Mesendoderm (in vitro differentiated cells): ENCODE data around the gene ENTHD1.

ENCODE experiments used
- DNase-seq: peaks from one replicate; pipeline ENCODE4 v3.0.0; 2013
- H2AK5ac ChIP-seq: 2 replicates; pipeline ENCODE4 v1.6.1; 2013; ENCODE audit warnings: low read length, inconsistent platforms
- H2BK120ac ChIP-seq: 2 replicates; pipeline ENCODE4 v1.6.1; 2013; ENCODE audit warnings: low read depth, mild to moderate bottlenecking, low read length, moderate library complexity, mixed read lengths
- H2BK15ac ChIP-seq: replicated peaks from 2 replicates; pipeline ENCODE4 v1.6.1; 2013; ENCODE audit warnings: low read depth, mild to moderate bottlenecking, moderate library complexity
- H2BK5ac ChIP-seq: 2 replicates; pipeline ENCODE4 v1.6.1; 2013; ENCODE audit warnings: low read length, inconsistent platforms
- H3K18ac ChIP-seq: 2 replicates; pipeline ENCODE4 v1.6.1; 2013; ENCODE audit warnings: mild to moderate bottlenecking, low read length, mixed read lengths
- H3K23ac ChIP-seq: one replicate; pipeline ENCODE4 v1.6.1; 2013; ENCODE audit warnings: low read length
- H3K27ac ChIP-seq: 2 replicates; pipeline ENCODE4 v1.5.1; 2013; ENCODE audit warnings: low read depth, mild to moderate bottlenecking, inconsistent platforms, low read length, moderate library complexity
- H3K27me3 ChIP-seq: 2 replicates; pipeline ENCODE4 v1.6.1; 2013; ENCODE audit warnings: low read length, control low read depth, mild to moderate bottlenecking, inconsistent platforms; ENCODE audit not compliant: insufficient read depth, poor library complexity
- H3K36me3 ChIP-seq: 2 replicates; pipeline ENCODE4 v1.6.1; 2013; ENCODE audit warnings: low read length, inconsistent platforms; ENCODE audit not compliant: control insufficient read depth, insufficient read depth
- H3K4ac ChIP-seq: one replicate; pipeline ENCODE4 v1.6.1; 2013; ENCODE audit warnings: low read depth, mild to moderate bottlenecking, low read length, moderate library complexity
- H3K4me1 ChIP-seq: 2 replicates; pipeline ENCODE4 v1.6.1; 2013; ENCODE audit warnings: low read depth, low read length, inconsistent platforms; ENCODE audit not compliant: control insufficient read depth
- H3K4me2 ChIP-seq: 2 replicates; pipeline ENCODE4 v1.6.1; 2013; ENCODE audit warnings: low read length
- H3K4me3 ChIP-seq: 2 replicates; pipeline ENCODE4 v1.5.1; 2013; ENCODE audit warnings: mild to moderate bottlenecking, low read length
- H3K56ac ChIP-seq: one replicate; pipeline ENCODE4 v1.6.1; 2013; ENCODE audit warnings: low read length
- H3K79me1 ChIP-seq: 2 replicates; pipeline ENCODE4 v1.6.1; 2013; ENCODE audit warnings: low read length, inconsistent platforms
- H3K79me2 ChIP-seq: 2 replicates; pipeline ENCODE4 v1.6.1; 2013; ENCODE audit warnings: mild to moderate bottlenecking, low read length; ENCODE audit not compliant: control insufficient read depth, insufficient read depth
- H3K9ac ChIP-seq: 2 replicates; pipeline ENCODE4 v1.6.1; 2013; ENCODE audit warnings: low read length, inconsistent platforms
- H4K5ac ChIP-seq: one replicate; pipeline ENCODE4 v1.6.1; 2013; ENCODE audit warnings: low read length
- H4K8ac ChIP-seq: one replicate; pipeline ENCODE4 v1.6.1; 2013; ENCODE audit warnings: low read depth, mild to moderate bottlenecking, control low read depth, low read length, moderate library complexity
- WGBS: extraction: QIAGEN DNeasy Blood & Tissue Kit; methylation state at CpG from one replicate; pipeline ENCODE4 v1.1.7; 2013; ENCODE audit warnings: low lambda C conversion rate, missing lambda C conversion rate; ENCODE audit not compliant: insufficient coverage; ENCODE audit errors: extremely low coverage; 5-methylcytosine and 5-hydroxymethylcytosine counted together

Gene ENTHD1

GRCh38 chr22:39868741-39869140, 24.8 kb downstream of the ENTHD1 start:
- Histone ChIP-seq H3K4me2 (no peak overlapping the region), H3K4me1 (no peaks in the 10 kb centered on the region), H2BK5ac (no peak overlapping the region), H3K79me1 (no peaks in the 10 kb centered on the region), H3K23ac (no peak overlapping the region), H3K4me3 (no peak overlapping the region), H3K18ac (no peak overlapping the region), H2BK15ac (no peak overlapping the region), H3K56ac (no peak overlapping the region), H2BK120ac (no peak overlapping the region), H2AK5ac (no peak overlapping the region), H3K27me3 (no peaks in the 10 kb centered on the region), H4K5ac (no peak overlapping the region), H3K36me3 (no peaks in the 10 kb centered on the region), H3K9ac (no peak overlapping the region), H3K79me2 (no peaks in the 10 kb centered on the region), H4K8ac (no peak overlapping the region), H3K27ac (no peak overlapping the region), H3K4ac (no peak overlapping the region)
- no CpG with 5 or more reads among the region's 1 CpG for WGBS
- DNase-seq: no peak

- Histone ChIP-seq H3K18ac (no peak overlapping the region), H3K79me1 (no peaks in the 10 kb centered on the region), H2AK5ac (no peak overlapping the region), H4K5ac (no peak overlapping the region), H3K27me3 (no peaks in the 10 kb centered on the region), H3K4me2 (no peak overlapping the region), H3K23ac (no peak overlapping the region), H3K36me3 (no peaks in the 10 kb centered on the region), H3K9ac (no peak overlapping the region), H3K79me2 (no peaks in the 10 kb centered on the region), H2BK5ac (no peak overlapping the region), H3K27ac (no peak overlapping the region), H2BK15ac (no peak overlapping the region), H3K4ac (no peak overlapping the region), H3K4me1 (no peaks in the 10 kb centered on the region), H3K4me3 (no peak overlapping the region), H2BK120ac (no peak overlapping the region), H4K8ac (no peak overlapping the region), H3K56ac (no peak overlapping the region)
- no peak for DNase-seq
- WGBS: no CpG with 5 or more reads among the region's 7 CpGs
Measured at GRCh38 chr22:39859903-39860588, 33.5 kb downstream of the ENTHD1 start.

GRCh38 chr22:39856588-39856987, 37.0 kb downstream of the ENTHD1 start:
- H3K27me3 ChIP-seq: no peaks in the 10 kb centered on the region
- no peaks in the 10 kb centered on the region for H3K79me1 ChIP-seq
- no peak for DNase-seq
- no peak overlapping the region for H3K18ac ChIP-seq
- no CpG with 5 or more reads among the region's 4 CpGs for WGBS
- H3K4me3 ChIP-seq: no peak overlapping the region
- no peak overlapping the region for H4K8ac ChIP-seq
- H3K4ac ChIP-seq: no peak overlapping the region
- no peak overlapping the region for H2BK120ac ChIP-seq
- no peaks in the 10 kb centered on the region for H3K4me1 ChIP-seq
- H2AK5ac ChIP-seq: no peak overlapping the region
- no peak overlapping the region for H2BK5ac ChIP-seq
- no peak overlapping the region for H4K5ac ChIP-seq
- no peak overlapping the region for H2BK15ac ChIP-seq
- no peak overlapping the region for H3K27ac ChIP-seq
- no peak overlapping the region for H3K9ac ChIP-seq
- H3K79me2 ChIP-seq: no peaks in the 10 kb centered on the region
- H3K4me2 ChIP-seq: no peak overlapping the region
- no peaks in the 10 kb centered on the region for H3K36me3 ChIP-seq
- H3K23ac ChIP-seq: no peak overlapping the region
- H3K56ac ChIP-seq: no peak overlapping the region

GRCh38 chr22:39852799-39853198, 40.8 kb downstream of the ENTHD1 start:
- H3K23ac ChIP-seq: no peak overlapping the region
- H4K8ac ChIP-seq: no peak overlapping the region
- no peak overlapping the region for H3K9ac ChIP-seq

GRCh38 chr22:39851606-39852315, 41.8 kb downstream of the ENTHD1 start:
- Histone ChIP-seq H2BK15ac (no peak overlapping the region), H3K4me3 (no peak overlapping the region), H3K27ac (no peak overlapping the region), H3K9ac (no peak overlapping the region), H3K4me2 (no peak overlapping the region), H3K4ac (no peak overlapping the region), H3K27me3 (no peaks in the 10 kb centered on the region), H3K18ac (no peak overlapping the region), H2AK5ac (no peak overlapping the region), H3K79me2 (no peaks in the 10 kb centered on the region), H4K8ac (no peak overlapping the region), H4K5ac (no peak overlapping the region), H2BK120ac (no peak overlapping the region), H3K23ac (no peak overlapping the region), H3K36me3 (no peaks in the 10 kb centered on the region), H3K56ac (no peak overlapping the region), H2BK5ac (no peak overlapping the region), H3K79me1 (no peaks in the 10 kb centered on the region), H3K4me1 (no peaks in the 10 kb centered on the region)
- DNase-seq: no peak
- WGBS: no CpG with 5 or more reads among the region's 4 CpGs

More at GRCh38 chr22:39852799-39853198, 40.8 kb downstream of the ENTHD1 start:
- Histone ChIP-seq H3K79me2 (no peaks in the 10 kb centered on the region), H3K4ac (no peak overlapping the region), H3K79me1 (no peaks in the 10 kb centered on the region), H3K18ac (no peak overlapping the region), H2BK15ac (no peak overlapping the region), H3K4me1 (no peaks in the 10 kb centered on the region), H2BK120ac (no peak overlapping the region), H2AK5ac (no peak overlapping the region), H2BK5ac (no peak overlapping the region), H3K27ac (no peak overlapping the region), H3K4me2 (no peak overlapping the region), H3K27me3 (no peaks in the 10 kb centered on the region), H3K4me3 (no peak overlapping the region), H3K56ac (no peak overlapping the region), H3K36me3 (no peaks in the 10 kb centered on the region), H4K5ac (no peak overlapping the region)
- no peak for DNase-seq
- WGBS: no CpG with 5 or more reads among the region's 2 CpGs
